Type B pancreatic cell (in vitro differentiated cells): ENCODE results near the gene GYS2. TPM values are rescaled to one million over a fixed set of nuclear protein-coding genes. Genes with fewer than 3 reads are reported as not detected.

Experiments
- DNase-seq: peaks from one replicate; pipeline ENCODE4 v3.0.0; 2021; ENCODE audit warnings: mixed read lengths; ENCODE audit not compliant: unreplicated experiment; ENCODE audit errors: extremely low spot score
- H3K27ac Mint-ChIP-seq: 2 replicates; pipeline ENCODE4 v1.8.0; 2021; ENCODE audit warnings: mild to moderate bottlenecking, mixed read lengths
- H3K27me3 Mint-ChIP-seq: 2 replicates; pipeline ENCODE4 v1.8.0; 2021; ENCODE audit warnings: mixed read lengths
- H3K36me3 Mint-ChIP-seq: 2 replicates; pipeline ENCODE4 v1.8.0; 2021; ENCODE audit warnings: mixed read lengths
- H3K4me1 Mint-ChIP-seq: one replicate; pipeline ENCODE4 v1.8.0; 2021; ENCODE audit warnings: mixed read lengths; ENCODE audit not compliant: unreplicated experiment
- H3K4me3 Mint-ChIP-seq: 2 replicates; pipeline ENCODE4 v1.8.0; 2021; ENCODE audit warnings: mild to moderate bottlenecking, mixed read lengths
- H3K9me3 Mint-ChIP-seq: 2 replicates; pipeline ENCODE4 v1.8.0; 2021; ENCODE audit warnings: mixed read lengths
- CTCF ChIP-seq: fragments of 200-600 bp; sonication (generic); conservative IDR thresholded peaks from 2 replicates; pipeline ENCODE4 v1.5.0; 2021; ENCODE audit warnings: antibody characterized with exemption, mild to moderate bottlenecking
- total RNA-seq: library from RNA; stranded (reverse); gene quantifications from 2 replicates; pipeline ENCODE4 v1.2.1, GENCODE V29; 2021; ENCODE audit warnings: low replicate concordance

The GYS2 gene
- total RNA-seq, 1 donor from 2014 or later: not detected

DNA sequence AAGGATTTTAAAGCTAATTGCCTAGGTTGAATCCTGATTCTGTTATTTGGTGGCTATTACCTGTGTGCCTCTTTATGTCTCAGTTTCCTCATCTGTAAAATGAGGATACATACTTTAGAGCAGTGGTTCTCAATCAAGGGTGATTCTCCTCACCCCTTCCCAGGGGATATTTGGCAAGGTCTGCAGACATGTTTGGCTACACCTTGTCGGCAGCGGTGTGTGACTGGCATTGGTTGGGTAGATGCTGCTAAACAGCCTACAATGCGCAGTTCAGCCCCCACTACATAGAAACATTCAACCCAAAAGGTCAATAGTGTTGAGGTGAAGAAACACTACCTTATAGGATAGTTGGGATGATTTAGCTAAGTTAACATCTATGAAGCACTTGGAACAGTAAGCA lies 29.6 kb upstream of the GYS2 start:
- no peak for TF ChIP-seq CTCF
- Mint-ChIP-seq H3K4me1 (no peaks in the 10 kb centered on the region), H3K27me3 (no peaks in the 10 kb centered on the region), H3K4me3 (no peak overlapping the region), H3K27ac (no peak overlapping the region), H3K36me3 (peaks cover 53% of the 10 kb centered on the region), H3K9me3 (no peaks in the 10 kb centered on the region)
- no peak for DNase-seq

GRCh38 chr12:21631367-21631766 lies 26.7 kb upstream of the GYS2 start:
- Mint-ChIP-seq H3K27ac (no peak overlapping the region), H3K9me3 (no peaks in the 10 kb centered on the region), H3K4me3 (no peak overlapping the region), H3K4me1 (no peaks in the 10 kb centered on the region), H3K36me3 (peaks cover 34% of the 10 kb centered on the region), H3K27me3 (no peaks in the 10 kb centered on the region)
- TF ChIP-seq CTCF: no peak
- no peak for DNase-seq

DNA sequence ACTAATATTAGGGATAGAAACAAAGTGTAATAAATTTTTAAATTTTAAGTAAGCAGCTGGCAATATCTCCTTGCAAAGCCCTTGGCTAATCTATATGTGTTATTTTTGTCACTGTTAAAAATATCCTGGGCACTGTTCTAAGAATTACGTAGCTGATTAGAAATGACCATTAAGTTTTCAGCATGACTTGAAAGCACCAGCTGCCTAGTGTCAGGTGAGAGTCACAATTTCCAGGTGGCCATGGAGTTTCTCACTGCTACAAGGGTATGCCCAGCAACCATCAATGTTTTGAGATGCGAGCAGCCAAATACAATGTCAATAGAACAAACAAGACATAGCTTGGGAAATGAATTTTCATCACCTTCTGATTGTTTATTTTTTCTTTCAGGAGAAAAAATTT lies 23.3 kb upstream of the GYS2 start:
- Mint-ChIP-seq H3K27me3 (no peaks in the 10 kb centered on the region), H3K4me3 (no peak overlapping the region), H3K9me3 (no peaks in the 10 kb centered on the region), H3K4me1 (no peaks in the 10 kb centered on the region), H3K27ac (no peak overlapping the region), H3K36me3 (peaks cover 12% of the 10 kb centered on the region)
- no peak for TF ChIP-seq CTCF
- DNase-seq: no peak

- H3K36me3 Mint-ChIP-seq: no peaks in the 10 kb centered on the region
- no peaks in the 10 kb centered on the region for H3K9me3 Mint-ChIP-seq
- no peak overlapping the region for H3K27ac Mint-ChIP-seq
- H3K27me3 Mint-ChIP-seq: peaks cover 5% of the 10 kb centered on the region
- no peak for TF ChIP-seq CTCF
- no peaks in the 10 kb centered on the region for H3K4me1 Mint-ChIP-seq
- no peak for DNase-seq
- H3K4me3 Mint-ChIP-seq: no peak overlapping the region
These were observed 13.9 kb upstream of the GYS2 start for GRCh38 chr12:21618566-21618965.

DNA sequence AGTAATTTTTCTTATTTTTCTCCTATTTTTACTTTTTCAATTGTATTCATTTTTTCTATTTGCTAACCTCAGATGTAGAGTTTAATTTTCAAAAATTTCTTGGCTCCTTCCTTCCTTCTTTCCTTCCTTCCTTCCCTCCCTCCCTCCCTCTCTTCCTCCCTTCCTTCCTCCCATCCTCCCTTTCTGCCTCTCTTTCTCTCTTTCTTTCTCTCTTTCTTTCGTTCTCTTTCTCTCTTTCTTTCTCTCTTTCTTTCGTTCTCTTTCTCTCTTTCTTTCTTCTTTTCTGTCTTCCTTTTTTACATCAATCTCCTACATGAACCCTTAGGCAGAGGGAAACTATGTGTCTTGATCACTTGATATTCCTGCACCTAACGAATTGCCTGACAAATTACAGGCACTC lies 12.4 kb upstream of the GYS2 start:
- Mint-ChIP-seq H3K27ac (no peak overlapping the region), H3K4me3 (no peak overlapping the region), H3K9me3 (no peaks in the 10 kb centered on the region), H3K27me3 (peaks cover 8% of the 10 kb centered on the region), H3K36me3 (no peaks in the 10 kb centered on the region), H3K4me1 (no peaks in the 10 kb centered on the region)
- no peak for DNase-seq
- no peak for TF ChIP-seq CTCF

- no peaks in the 10 kb centered on the region for H3K36me3 Mint-ChIP-seq
- DNase-seq: no peak
- H3K4me3 Mint-ChIP-seq: no peak overlapping the region
- H3K27ac Mint-ChIP-seq: no peak overlapping the region
- no peaks in the 10 kb centered on the region for H3K9me3 Mint-ChIP-seq
- no peak for TF ChIP-seq CTCF
- H3K4me1 Mint-ChIP-seq: no peaks in the 10 kb centered on the region
- H3K27me3 Mint-ChIP-seq: peaks cover 8% of the 10 kb centered on the region
These were observed 10.8 kb upstream of the GYS2 start for GRCh38 chr12:21615431-21615830.
